GM12878 (cell line): Measurements from ENCODE around the gene CEND1. TPM values are rescaled to one million over a fixed set of nuclear protein-coding genes. Genes with fewer than 3 reads are reported as not detected.

Experiments used
- ATAC-seq: fragments of 200-7000 bp; cut with Tn5 transposase; 3 replicates; pipeline ENCODE4 v1.9.1; 2020; ENCODE audit warnings: mild to moderate bottlenecking, moderate library complexity
- BruUV-seq: library from RNA; stranded (reverse); fragments of 400-500 nt; replicated peaks from 2 replicates; lab custom pipeline; 2021; lab: Mats Ljungman, UMichigan
- CTCF ChIA-PET: fragments of 300-600 bp; sonication (Branson Sonifier 250); formaldehyde crosslinking; extraction: SDS; loops from one replicate; lab custom pipeline; 2021; ENCODE audit warnings: inconsistent platforms; lab: Yijun Ruan, JAX
- POLR2A ChIA-PET: fragments of 350-600 bp; formaldehyde crosslinking; extraction: SDS; loops from one replicate; lab custom pipeline; 2021; ENCODE audit warnings: inconsistent platforms; lab: Charles Lee
- RAD21 ChIA-PET: fragments of 300-600 bp; sonication (Branson Sonifier 250); formaldehyde crosslinking; loops from one replicate; lab custom pipeline; 2023; ENCODE audit warnings: antibody characterized with exemption; ENCODE audit not compliant: unreplicated experiment; lab: Charles Lee
- SMC1A ChIA-PET: fragments of 300-600 bp; sonication (Branson Sonifier 250); formaldehyde crosslinking; loops from one replicate; lab custom pipeline; 2023; ENCODE audit not compliant: unreplicated experiment, uncharacterized antibody; lab: Charles Lee
- DNase-seq: peaks from one replicate; pipeline ENCODE4 v3.0.0-alpha.2; 2011; ENCODE audit warnings: low read depth, low spot score
- FAIRE-seq: peaks from 3 replicates; lab custom pipeline; 2011; peaks lifted over from hg19 to GRCh38; lab: Jason Lieb, UNC
- H2AFZ ChIP-seq: 2 replicates; pipeline ENCODE4 v1.6.0; 2011; ENCODE audit warnings: low read depth, low read length, control low read depth; ENCODE audit not compliant: control insufficient read depth
- H3K27ac ChIP-seq: 2 replicates; pipeline ENCODE4 v1.5.1; 2011; ENCODE audit warnings: control low read depth; ENCODE audit not compliant: control insufficient read depth, insufficient read depth
- H3K27me3 ChIP-seq, 2 experiments: replicated peaks in 1 of 2; 2 replicates each; pipeline versions ENCODE4 v1.6.0 to v1.6.1; 2011; ENCODE audit warnings: low read length in 1 of 2; ENCODE audit not compliant: control insufficient read depth in 2 of 2, insufficient read depth in 2 of 2
- H3K36me3 ChIP-seq, 2 experiments: 2 replicates each; pipeline ENCODE4 v1.5.1; 2011; ENCODE audit warnings: low read length in 1 of 2; ENCODE audit not compliant: control insufficient read depth in 2 of 2, insufficient read depth in 2 of 2
- H3K4me1 ChIP-seq: 2 replicates; pipeline ENCODE4 v1.6.1; 2011; ENCODE audit warnings: mild to moderate bottlenecking, low read length, moderate library complexity, mixed read lengths; ENCODE audit not compliant: control insufficient read depth, insufficient read depth
- H3K4me2 ChIP-seq: 2 replicates; pipeline ENCODE4 v1.6.0; 2011; ENCODE audit warnings: control low read depth; ENCODE audit not compliant: control insufficient read depth, insufficient read depth
- H3K4me3 ChIP-seq: fragments of 200-600 bp; sonication (generic); 2 replicates; pipeline ENCODE4 v1.5.1; 2016
- H3K79me2 ChIP-seq: 2 replicates; pipeline ENCODE4 v1.6.0; 2011; ENCODE audit warnings: low read length; ENCODE audit not compliant: control insufficient read depth, insufficient read depth
- H3K9ac ChIP-seq: 2 replicates; pipeline ENCODE4 v1.8.0; 2011; ENCODE audit warnings: low read length, control low read depth, mixed read lengths; ENCODE audit not compliant: control insufficient read depth, insufficient read depth
- H3K9me3 ChIP-seq: replicated peaks from 3 replicates; pipeline ENCODE4 v1.5.1; 2011; ENCODE audit warnings: mild to moderate bottlenecking, low read length; ENCODE audit not compliant: control insufficient read depth, insufficient read depth
- H4K20me1 ChIP-seq: 2 replicates; pipeline ENCODE4 v1.6.0; 2011; ENCODE audit not compliant: control insufficient read depth, insufficient read depth
- KLF5 ChIP-seq: fragments of 450-650 bp; IDR thresholded peaks from 2 replicates; pipeline ENCODE4 v1.6.1; 2014; ENCODE audit warnings: mild to moderate bottlenecking; ENCODE audit not compliant: partially characterized antibody
- NR2F1 ChIP-seq: fragments of 450-650 bp; conservative IDR thresholded peaks from 2 replicates; pipeline ENCODE4 v1.6.1; 2017; ENCODE audit warnings: mild to moderate bottlenecking
- RB1 ChIP-seq: fragments of 450-650 bp; formaldehyde crosslinking; IDR thresholded peaks from 2 replicates; pipeline ENCODE4 v1.6.1; 2017; ENCODE audit warnings: mild to moderate bottlenecking, borderline replicate concordance
- RELA ChIP-seq: fragments of 450-650 bp; IDR thresholded peaks from 2 replicates; pipeline ENCODE4 v1.8.0; 2014; ENCODE audit warnings: borderline replicate concordance; ENCODE audit not compliant: partially characterized antibody
- TAF1 ChIP-seq: IDR thresholded peaks from 2 replicates; pipeline ENCODE4 v1.6.1; 2011; ENCODE audit warnings: mild to moderate bottlenecking, low read depth, low read length, borderline replicate concordance
- YBX1 ChIP-seq: fragments of 450-650 bp; IDR thresholded peaks from 2 replicates; pipeline ENCODE4 v1.6.1; 2016; ENCODE audit warnings: antibody characterized with exemption
- ZNF24 ChIP-seq: fragments of 450-650 bp; IDR thresholded peaks from 2 replicates; pipeline ENCODE4 v1.6.1; 2017; ENCODE audit warnings: antibody characterized with exemption, mild to moderate bottlenecking
- WGBS: methylation state at CpG from one replicate; pipeline ENCODE4 v1.1.6; 2016; ENCODE audit warnings: low lambda C conversion rate; ENCODE audit not compliant: insufficient replicate concordance, insufficient coverage; ENCODE audit errors: missing lambda C conversion rate; 5-methylcytosine and 5-hydroxymethylcytosine counted together
- in situ Hi-C: fragments of 300-500 bp; cut with MboI; formaldehyde crosslinking; loops from 9 replicates; pipeline ENCODE4 v1.14.3; 2018; ENCODE audit warnings: mixed read lengths
- intact Hi-C: fragments of 100-400 bp; cut with micrococcal nuclease; formaldehyde crosslinking; loops from one replicate; pipeline ENCODE4 v1.14.2; 2022; ENCODE audit not compliant: unreplicated experiment
- polyA plus RNA-seq, 11 experiments: library from polyadenylated mRNA; depleted of rRNA in 4 of 11; unstranded in 6 of 11; stranded (reverse) in 5 of 11; fragments of >200 nt; fragmentation: Nextera tagmentation in 4 of 11; fragmentation: Illumina TruSeq in 1 of 11; extraction: Ambion mirVana in 4 of 11; extraction: Trizol in 1 of 11; gene quantifications; 1 replicate in 1 of 11; 2 replicates in 10 of 11; pipeline versions ENCODE4 v1.2.1 to v1.2.3, GENCODE V29; 2011 to 2016; ENCODE audit warnings: inconsistent platforms in 2 of 11, missing spikeins in 2 of 11, low read depth in 1 of 11
- total RNA-seq, 4 experiments: library from RNA; depleted of rRNA in 3 of 4; stranded (reverse); fragments of >200 nt in 3 of 4; fragmentation: Illumina TruSeq in 1 of 4; extraction: Trizol in 1 of 4; gene quantifications; 2 replicates each; pipeline versions ENCODE4 v1.2.1 to v1.2.3, GENCODE V29; 2013 to 2021
- TF ChIP-seq, protein P1 (sequence below): IDR thresholded peaks from 2 replicates; pipeline ENCODE4 v1.6.1; 2012; ENCODE audit warnings: improper control_type of control experiment, low read depth, low read length; ENCODE audit not compliant: insufficient replicate concordance
- TF ChIP-seq, protein P2 (sequence below): fragments of 450-650 bp; IDR thresholded peaks from 2 replicates; pipeline ENCODE4 v1.6.1; 2018; ENCODE audit warnings: borderline replicate concordance, mild to moderate bottlenecking; ENCODE audit not compliant: partially characterized antibody
- TF ChIP-seq, protein P3 (sequence below): fragments of 450-650 bp; IDR thresholded peaks from 2 replicates; pipeline ENCODE4 v1.6.1; 2017; ENCODE audit warnings: borderline replicate concordance

The CEND1 gene
- total and polyA plus RNA-seq, 10 of the 15 experiments (the other 5 are each of a cell fraction or from before 2014, with no cell fraction given): 0.31 to 13.6 (median 7.2) TPM; not detected in 1

DNA sequence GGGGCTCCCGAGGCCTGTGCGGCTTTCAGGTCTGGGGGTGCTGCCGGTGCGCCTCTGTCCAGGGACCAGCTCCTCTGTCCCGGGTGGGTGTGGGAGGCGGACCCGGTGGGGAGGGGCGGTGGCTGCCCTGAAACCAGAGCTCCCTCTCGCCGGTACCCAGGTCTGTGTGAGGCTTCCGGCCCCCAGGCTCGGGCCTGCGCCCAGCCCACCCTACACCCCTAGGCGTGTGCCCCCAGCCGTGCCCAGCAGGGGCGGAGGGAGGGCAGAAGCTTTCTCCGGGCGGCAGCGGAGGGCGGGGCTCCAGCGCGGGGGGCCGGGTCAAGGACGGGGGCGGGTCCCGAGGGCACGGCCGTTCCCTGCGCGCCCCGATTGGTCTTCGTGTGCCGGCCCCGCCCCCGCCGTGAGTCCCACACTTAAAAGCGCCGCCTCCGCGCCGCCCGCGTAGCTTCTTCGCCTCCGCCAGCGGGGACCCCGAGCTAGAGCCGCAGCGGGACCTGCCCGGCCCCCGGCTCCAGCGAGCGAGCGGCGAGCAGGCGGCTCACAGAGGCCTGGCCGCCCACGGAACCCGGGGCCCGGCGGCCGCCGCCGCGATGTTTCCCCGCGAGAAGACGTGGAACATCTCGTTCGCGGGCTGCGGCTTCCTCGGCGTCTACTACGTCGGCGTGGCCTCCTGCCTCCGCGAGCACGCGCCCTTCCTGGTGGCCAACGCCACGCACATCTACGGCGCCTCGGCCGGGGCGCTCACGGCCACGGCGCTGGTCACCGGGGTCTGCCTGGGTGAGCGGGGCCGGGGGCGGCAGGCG, 29.4 kb upstream of the CEND1 start:
- H3K4me3 ChIP-seq: peak overlapping the region; percentile 82
- H3K4me2 ChIP-seq: peak overlapping the region; percentile 83
- DNase-seq: no peak
- 2% methylated on average over 84 of the region's 96 CpGs for WGBS
- ChIA-PET RAD21 (interaction anchor here (0.6 to 1.9 kb wide), 8 partner anchors 10 to 77 kb away, joined by 3 to 13 read pairs (median 3); partner anchors contain the start of genes PIDD1, RPLP2 and TALDO1), SMC1A (interaction anchor here (0.8 to 1.9 kb wide), 3 partner anchors 9 to 23 kb away, joined by 4 to 5 read pairs (median 5); partner anchors contain the start of genes POLR2L, RPLP2 and TSPAN4), POLR2A (interaction anchor here (0.6 to 4.3 kb wide), 13 partner anchors 8 to 204 kb away, joined by 3 to 33 read pairs (median 7); partner anchors contain the start of genes CD151, CRACR2B, IRF7 and PIDD1), CTCF (interaction anchor here (0.9 to 1.3 kb wide), 3 partner anchors 8 to 24 kb away, joined by 3 to 4 read pairs (median 4); partner anchors contain the start of genes POLR2L and TSPAN4)
- no peaks in the 10 kb centered on the region for H3K9me3 ChIP-seq
- in situ Hi-C loops: loop anchor here (25.0 kb wide), 1 partner anchor 1568 kb away; the partner anchor contains the start of gene CD81
- no peaks in the 10 kb centered on the region; the same call in 1 of the 2 replicates for H3K4me1 ChIP-seq
- intact Hi-C loops: no loop called here
- no TSS peak for BruUV-seq
- peak overlapping the region; percentile 73 for H3K27ac ChIP-seq
- peaks cover 5% of the 10 kb centered on the region for H3K79me2 ChIP-seq
- H3K27me3 ChIP-seq: no peaks in the 10 kb centered on the region
- H2AFZ ChIP-seq: peak overlapping the region; percentile 72
- H4K20me1 ChIP-seq: no peaks in the 10 kb centered on the region; the same call in 1 of the 2 replicates
- FAIRE-seq: peak; percentile 76
- H3K9ac ChIP-seq: peak overlapping the region; percentile 82
- peak; percentile 88 for ATAC-seq
- peaks cover 0 to 2% of the 10 kb centered on the region in 2 experiments; a peak in 3 of 4 replicates for H3K36me3 ChIP-seq
- TF ChIP-seq NR2F1 (no peak; the same call in 1 of the 2 replicates), RB1 (peak; percentile 63), ZNF24 (peak; percentile 56; the same call in 1 of the 2 replicates), YBX1 (no peak), RELA (peak; percentile 50), KLF5 (peak; percentile 64), TAF1 (peak; percentile 74; the same call in 1 of the 2 replicates)
- TF ChIP-seq, protein P1, sequence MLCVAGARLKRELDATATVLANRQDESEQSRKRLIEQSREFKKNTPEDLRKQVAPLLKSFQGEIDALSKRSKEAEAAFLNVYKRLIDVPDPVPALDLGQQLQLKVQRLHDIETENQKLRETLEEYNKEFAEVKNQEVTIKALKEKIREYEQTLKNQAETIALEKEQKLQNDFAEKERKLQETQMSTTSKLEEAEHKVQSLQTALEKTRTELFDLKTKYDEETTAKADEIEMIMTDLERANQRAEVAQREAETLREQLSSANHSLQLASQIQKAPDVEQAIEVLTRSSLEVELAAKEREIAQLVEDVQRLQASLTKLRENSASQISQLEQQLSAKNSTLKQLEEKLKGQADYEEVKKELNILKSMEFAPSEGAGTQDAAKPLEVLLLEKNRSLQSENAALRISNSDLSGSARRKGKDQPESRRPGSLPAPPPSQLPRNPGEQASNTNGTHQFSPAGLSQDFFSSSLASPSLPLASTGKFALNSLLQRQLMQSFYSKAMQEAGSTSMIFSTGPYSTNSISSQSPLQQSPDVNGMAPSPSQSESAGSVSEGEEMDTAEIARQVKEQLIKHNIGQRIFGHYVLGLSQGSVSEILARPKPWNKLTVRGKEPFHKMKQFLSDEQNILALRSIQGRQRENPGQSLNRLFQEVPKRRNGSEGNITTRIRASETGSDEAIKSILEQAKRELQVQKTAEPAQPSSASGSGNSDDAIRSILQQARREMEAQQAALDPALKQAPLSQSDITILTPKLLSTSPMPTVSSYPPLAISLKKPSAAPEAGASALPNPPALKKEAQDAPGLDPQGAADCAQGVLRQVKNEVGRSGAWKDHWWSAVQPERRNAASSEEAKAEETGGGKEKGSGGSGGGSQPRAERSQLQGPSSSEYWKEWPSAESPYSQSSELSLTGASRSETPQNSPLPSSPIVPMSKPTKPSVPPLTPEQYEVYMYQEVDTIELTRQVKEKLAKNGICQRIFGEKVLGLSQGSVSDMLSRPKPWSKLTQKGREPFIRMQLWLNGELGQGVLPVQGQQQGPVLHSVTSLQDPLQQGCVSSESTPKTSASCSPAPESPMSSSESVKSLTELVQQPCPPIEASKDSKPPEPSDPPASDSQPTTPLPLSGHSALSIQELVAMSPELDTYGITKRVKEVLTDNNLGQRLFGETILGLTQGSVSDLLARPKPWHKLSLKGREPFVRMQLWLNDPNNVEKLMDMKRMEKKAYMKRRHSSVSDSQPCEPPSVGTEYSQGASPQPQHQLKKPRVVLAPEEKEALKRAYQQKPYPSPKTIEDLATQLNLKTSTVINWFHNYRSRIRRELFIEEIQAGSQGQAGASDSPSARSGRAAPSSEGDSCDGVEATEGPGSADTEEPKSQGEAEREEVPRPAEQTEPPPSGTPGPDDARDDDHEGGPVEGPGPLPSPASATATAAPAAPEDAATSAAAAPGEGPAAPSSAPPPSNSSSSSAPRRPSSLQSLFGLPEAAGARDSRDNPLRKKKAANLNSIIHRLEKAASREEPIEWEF: no peak
- TF ChIP-seq, protein P2, sequence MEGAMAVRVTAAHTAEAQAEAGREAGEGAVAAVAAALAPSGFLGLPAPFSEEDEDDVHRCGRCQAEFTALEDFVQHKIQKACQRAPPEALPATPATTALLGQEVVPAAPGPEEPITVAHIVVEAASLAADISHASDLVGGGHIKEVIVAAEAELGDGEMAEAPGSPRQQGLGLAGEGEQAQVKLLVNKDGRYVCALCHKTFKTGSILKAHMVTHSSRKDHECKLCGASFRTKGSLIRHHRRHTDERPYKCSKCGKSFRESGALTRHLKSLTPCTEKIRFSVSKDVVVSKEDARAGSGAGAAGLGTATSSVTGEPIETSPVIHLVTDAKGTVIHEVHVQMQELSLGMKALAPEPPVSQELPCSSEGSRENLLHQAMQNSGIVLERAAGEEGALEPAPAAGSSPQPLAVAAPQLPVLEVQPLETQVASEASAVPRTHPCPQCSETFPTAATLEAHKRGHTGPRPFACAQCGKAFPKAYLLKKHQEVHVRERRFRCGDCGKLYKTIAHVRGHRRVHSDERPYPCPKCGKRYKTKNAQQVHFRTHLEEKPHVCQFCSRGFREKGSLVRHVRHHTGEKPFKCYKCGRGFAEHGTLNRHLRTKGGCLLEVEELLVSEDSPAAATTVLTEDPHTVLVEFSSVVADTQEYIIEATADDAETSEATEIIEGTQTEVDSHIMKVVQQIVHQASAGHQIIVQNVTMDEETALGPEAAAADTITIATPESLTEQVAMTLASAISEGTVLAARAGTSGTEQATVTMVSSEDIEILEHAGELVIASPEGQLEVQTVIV: no peak
- TF ChIP-seq, protein P3, sequence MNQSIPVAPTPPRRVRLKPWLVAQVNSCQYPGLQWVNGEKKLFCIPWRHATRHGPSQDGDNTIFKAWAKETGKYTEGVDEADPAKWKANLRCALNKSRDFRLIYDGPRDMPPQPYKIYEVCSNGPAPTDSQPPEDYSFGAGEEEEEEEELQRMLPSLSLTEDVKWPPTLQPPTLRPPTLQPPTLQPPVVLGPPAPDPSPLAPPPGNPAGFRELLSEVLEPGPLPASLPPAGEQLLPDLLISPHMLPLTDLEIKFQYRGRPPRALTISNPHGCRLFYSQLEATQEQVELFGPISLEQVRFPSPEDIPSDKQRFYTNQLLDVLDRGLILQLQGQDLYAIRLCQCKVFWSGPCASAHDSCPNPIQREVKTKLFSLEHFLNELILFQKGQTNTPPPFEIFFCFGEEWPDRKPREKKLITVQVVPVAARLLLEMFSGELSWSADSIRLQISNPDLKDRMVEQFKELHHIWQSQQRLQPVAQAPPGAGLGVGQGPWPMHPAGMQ: no peak
